Body of pancreas (tissue), 4 donors: ENCODE data around the gene PCBD2.

ENCODE experiments used
- POLR2A ChIP-seq, 3 donors: fragments of 450-650 bp; IDR thresholded peaks; one replicate each; pipeline ENCODE4 v1.6.1; 2016; ENCODE audit warnings: antibody characterized with exemption in 3 of 3, mild to moderate bottlenecking in 2 of 3
- TF ChIP-seq, protein P1 (sequence below), 7 experiments: fragments of 450-650 bp in 4 of 7; fragments of 200-600 bp in 3 of 7; sonication (generic) in 3 of 7; IDR thresholded peaks; one replicate each; pipeline ENCODE4 v1.5.1; 2016 to 2019; ENCODE audit warnings: antibody characterized with exemption in 7 of 7

- TF ChIP-seq, protein P1, sequence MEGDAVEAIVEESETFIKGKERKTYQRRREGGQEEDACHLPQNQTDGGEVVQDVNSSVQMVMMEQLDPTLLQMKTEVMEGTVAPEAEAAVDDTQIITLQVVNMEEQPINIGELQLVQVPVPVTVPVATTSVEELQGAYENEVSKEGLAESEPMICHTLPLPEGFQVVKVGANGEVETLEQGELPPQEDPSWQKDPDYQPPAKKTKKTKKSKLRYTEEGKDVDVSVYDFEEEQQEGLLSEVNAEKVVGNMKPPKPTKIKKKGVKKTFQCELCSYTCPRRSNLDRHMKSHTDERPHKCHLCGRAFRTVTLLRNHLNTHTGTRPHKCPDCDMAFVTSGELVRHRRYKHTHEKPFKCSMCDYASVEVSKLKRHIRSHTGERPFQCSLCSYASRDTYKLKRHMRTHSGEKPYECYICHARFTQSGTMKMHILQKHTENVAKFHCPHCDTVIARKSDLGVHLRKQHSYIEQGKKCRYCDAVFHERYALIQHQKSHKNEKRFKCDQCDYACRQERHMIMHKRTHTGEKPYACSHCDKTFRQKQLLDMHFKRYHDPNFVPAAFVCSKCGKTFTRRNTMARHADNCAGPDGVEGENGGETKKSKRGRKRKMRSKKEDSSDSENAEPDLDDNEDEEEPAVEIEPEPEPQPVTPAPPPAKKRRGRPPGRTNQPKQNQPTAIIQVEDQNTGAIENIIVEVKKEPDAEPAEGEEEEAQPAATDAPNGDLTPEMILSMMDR (IDR thresholded peaks at IDR 0.05), result no peak
- no peak for TF ChIP-seq POLR2A (IDR thresholded peaks at IDR 0.05)
These were observed 40.1 kb downstream of the PCBD2 start for GRCh38 chr5:134945041-134945440.
